Esophagus muscularis mucosa (tissue), 3 donors: ENCODE data around the gene EFCAB14.

Experiments used
- EP300 ChIP-seq: sonication (generic); formaldehyde crosslinking; IDR thresholded peaks from one replicate; pipeline ENCODE4 v1.6.1; 2017; ENCODE audit warnings: antibody characterized with exemption
- POLR2AphosphoS5 ChIP-seq, 2 donors: sonication (generic); formaldehyde crosslinking; IDR thresholded peaks; one replicate each; pipeline ENCODE4 v1.6.1; 2017; ENCODE audit warnings: antibody characterized with exemption in 2 of 2

- TF ChIP-seq EP300 = no peak
- TF ChIP-seq POLR2AphosphoS5 (IDR thresholded peaks at IDR 0.05) = no peak
These were observed 64.9 kb downstream of the EFCAB14 start for GRCh38 chr1:46654012-46654411.
